ENCODE measurements around the gene UGT3A2.

- TF ChIP-seq EZH2 (IDR thresholded peaks at IDR 0.05; ENCODE audit: insufficient read depth, poor library complexity, severe bottlenecking): no peak
- no peak for TF ChIP-seq EZH2phosphoT487 (IDR thresholded peaks at IDR 0.05; ENCODE audit: insufficient read depth, low read depth)
Measured at GRCh38 chr5:35990520-35990919, 76.2 kb downstream of the UGT3A2 start.

All from GM23248 (cell line).